Adrenal gland (tissue), 5 donors: ENCODE data around the gene GFOD1.

ENCODE experiments used
- POLR2A ChIP-seq, 2 donors: fragments of 450-650 bp; IDR thresholded peaks; one replicate each; pipeline ENCODE4 v1.6.1; 2017; ENCODE audit warnings: antibody characterized with exemption in 2 of 2, mild to moderate bottlenecking in 2 of 2, moderate library complexity in 1 of 2
- TF ChIP-seq, protein P1 (sequence below), 6 experiments: fragments of 450-650 bp in 4 of 6; fragments of 200-600 bp in 2 of 6; sonication (generic) in 1 of 6; IDR thresholded peaks; 1 replicate in 5 of 6; 2 replicates in 1 of 6; pipeline versions ENCODE4 v1.5.1 to v1.8.0; 2016 to 2021; ENCODE audit warnings: antibody characterized with exemption in 6 of 6, mild to moderate bottlenecking in 2 of 6, moderate library complexity in 1 of 6
- donor health status: DM: no; HTN: no; CAD: no.

DNA sequence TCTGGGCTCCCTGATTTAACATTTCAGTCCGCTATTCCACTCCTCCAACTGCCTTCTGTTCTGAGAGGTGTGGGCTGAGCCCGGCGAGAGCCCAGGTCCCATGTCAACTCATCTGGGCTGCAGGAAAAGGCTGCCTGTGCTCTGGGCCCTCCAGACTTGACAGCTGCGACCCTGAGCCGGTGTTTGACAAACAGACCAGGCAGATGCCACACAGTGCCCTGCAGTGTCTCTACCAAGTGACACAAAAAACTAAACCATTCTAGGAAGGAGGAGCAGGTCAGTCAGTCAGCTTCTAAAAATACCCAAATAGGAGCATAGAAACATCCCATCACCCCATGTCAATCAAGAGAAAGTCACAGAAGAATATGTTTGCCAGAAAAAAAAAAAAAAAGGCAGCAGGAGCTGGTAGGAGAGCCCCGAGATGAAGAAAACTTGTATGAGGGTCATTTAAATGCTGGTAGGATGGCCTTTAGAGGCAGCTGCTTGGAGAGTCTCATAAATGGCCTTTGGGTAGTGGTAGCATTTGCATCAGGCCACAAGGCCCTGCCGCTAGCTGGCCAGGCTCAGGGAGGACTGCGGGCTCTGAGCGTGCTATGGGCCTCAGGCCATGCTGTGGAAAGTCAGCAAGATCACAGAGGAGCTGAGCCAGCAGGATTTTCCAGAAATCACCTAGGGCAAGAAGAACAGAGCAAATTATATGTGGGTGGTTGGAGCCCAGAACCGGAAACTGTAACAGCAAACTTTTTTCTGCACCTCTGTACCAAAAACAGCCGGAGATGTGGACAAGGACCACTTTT, 36.6 kb upstream of the GFOD1 start:
- TF ChIP-seq, protein P1, sequence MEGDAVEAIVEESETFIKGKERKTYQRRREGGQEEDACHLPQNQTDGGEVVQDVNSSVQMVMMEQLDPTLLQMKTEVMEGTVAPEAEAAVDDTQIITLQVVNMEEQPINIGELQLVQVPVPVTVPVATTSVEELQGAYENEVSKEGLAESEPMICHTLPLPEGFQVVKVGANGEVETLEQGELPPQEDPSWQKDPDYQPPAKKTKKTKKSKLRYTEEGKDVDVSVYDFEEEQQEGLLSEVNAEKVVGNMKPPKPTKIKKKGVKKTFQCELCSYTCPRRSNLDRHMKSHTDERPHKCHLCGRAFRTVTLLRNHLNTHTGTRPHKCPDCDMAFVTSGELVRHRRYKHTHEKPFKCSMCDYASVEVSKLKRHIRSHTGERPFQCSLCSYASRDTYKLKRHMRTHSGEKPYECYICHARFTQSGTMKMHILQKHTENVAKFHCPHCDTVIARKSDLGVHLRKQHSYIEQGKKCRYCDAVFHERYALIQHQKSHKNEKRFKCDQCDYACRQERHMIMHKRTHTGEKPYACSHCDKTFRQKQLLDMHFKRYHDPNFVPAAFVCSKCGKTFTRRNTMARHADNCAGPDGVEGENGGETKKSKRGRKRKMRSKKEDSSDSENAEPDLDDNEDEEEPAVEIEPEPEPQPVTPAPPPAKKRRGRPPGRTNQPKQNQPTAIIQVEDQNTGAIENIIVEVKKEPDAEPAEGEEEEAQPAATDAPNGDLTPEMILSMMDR (IDR thresholded peaks at IDR 0.05): no peak
- no peak for TF ChIP-seq POLR2A (IDR thresholded peaks at IDR 0.05)
